Measurements from ENCODE around the gene CCDC57.
"Not testable (repeated sequence)": the region's sequence is repeated elsewhere in the genome, so short reads cannot be mapped to it uniquely, and the experiment has no call there.

CCDC57 gene

GRCh38 chr17:82225368-82226029 lies 12.9 kb upstream of the CCDC57 start:
- DNase-seq (ENCODE audit: low read depth in 3 of 3), result no peak

GRCh38 chr17:82224666-82225065 lies 12.0 kb upstream of the CCDC57 start:
- no peak for DNase-seq (ENCODE audit: low read depth in 3 of 3)

GRCh38 chr17:82223517-82223916 lies 10.9 kb upstream of the CCDC57 start:
- no peak for DNase-seq (ENCODE audit: low read depth in 3 of 3)

- no peak for DNase-seq (ENCODE audit: low read depth in 3 of 3)
These were observed 10.2 kb upstream of the CCDC57 start for GRCh38 chr17:82222816-82223215.

- no peak for DNase-seq (ENCODE audit: low read depth in 3 of 3)
These were observed 8.8 kb upstream of the CCDC57 start for GRCh38 chr17:82221341-82221902.

GRCh38 chr17:82219753-82220709 lies 7.4 kb upstream of the CCDC57 start:
- DNase-seq (ENCODE audit: low read depth in 3 of 3), result no peak

GRCh38 chr17:82219083-82219482 lies 6.4 kb upstream of the CCDC57 start:
- no peak for DNase-seq (ENCODE audit: low read depth in 3 of 3)

- DNase-seq (ENCODE audit: low read depth in 3 of 3), result no peak
These were observed 5.9 kb upstream of the CCDC57 start for GRCh38 chr17:82218349-82219075.

- no peak for DNase-seq (ENCODE audit: low read depth in 3 of 3)
These were observed 5.0 kb upstream of the CCDC57 start for GRCh38 chr17:82217530-82218204.

- DNase-seq (ENCODE audit: low read depth in 3 of 3), result no peak
These were observed 4.5 kb upstream of the CCDC57 start for GRCh38 chr17:82217120-82217529.

GRCh38 chr17:82216301-82217119 lies 3.9 kb upstream of the CCDC57 start:
- DNase-seq (ENCODE audit: low read depth in 3 of 3), result no peak

GRCh38 chr17:82215972-82216300 lies 3.3 kb upstream of the CCDC57 start:
- no peak for DNase-seq (ENCODE audit: low read depth in 3 of 3)

GRCh38 chr17:82215095-82215971 lies 2.7 kb upstream of the CCDC57 start:
- no peak for DNase-seq (ENCODE audit: low read depth in 3 of 3)

- DNase-seq (ENCODE audit: low read depth in 3 of 3), result no peak
These were observed 1.5 kb upstream of the CCDC57 start for GRCh38 chr17:82214012-82214628.

GRCh38 chr17:82213251-82214011 lies 789 bp upstream of the CCDC57 start:
- no peak for DNase-seq (ENCODE audit: low read depth in 3 of 3)

GRCh38 chr17:82210655-82211054 lies 2.0 kb downstream of the CCDC57 start:
- DNase-seq (ENCODE audit: low read depth in 3 of 3), result not testable (repeated sequence)

GRCh38 chr17:82205720-82206508 lies 6.7 kb downstream of the CCDC57 start:
- DNase-seq (ENCODE audit: low read depth in 3 of 3), result peak; percentile 57 to 74 (median 67)

All from stimulated activated CD4-positive, alpha-beta T cell treated with anti-CD3 and anti-CD28 coated beads, TNF-alpha, amount 100 ng/mL, for 48 hours (primary cell).